ENCODE results near the gene HAGHL.

- TF ChIP-seq CTCF (IDR thresholded peaks at IDR 0.05) (no peak), POLR2A (IDR thresholded peaks at IDR 0.05) (no peak)
Measured at GRCh38 chr16:719815-720446, 7.0 kb upstream of the HAGHL start.
